B cell (primary cell): ENCODE data around the gene LCOR. TPM values are rescaled to one million over a fixed set of nuclear protein-coding genes. Genes with fewer than 3 reads are reported as not detected.

ENCODE experiments used
- ATAC-seq: fragments of 200-7000 bp; cut with Tn5 transposase; one replicate; pipeline ENCODE4 v1.10.0; 2021; ENCODE audit warnings: low read depth, mild to moderate bottlenecking, moderate number of reproducible peaks, moderate library complexity
- CTCF ChIA-PET: fragments of 350-600 bp; sonication (Branson Sonifier 250); formaldehyde crosslinking; loops from one replicate; lab custom pipeline; 2021; ENCODE audit warnings: antibody characterized with exemption, inconsistent platforms; lab: Charles Lee
- POLR2A ChIA-PET: fragments of 350-600 bp; sonication (Branson Sonifier 250); formaldehyde crosslinking; loops from one replicate; lab custom pipeline; 2021; ENCODE audit warnings: antibody characterized with exemption; lab: Charles Lee
- DNase-seq: peaks from one replicate; pipeline ENCODE4 v3.0.0; 2013
- H2AFZ ChIP-seq: 2 replicates; pipeline ENCODE4 v1.6.1; 2012; ENCODE audit warnings: mild to moderate bottlenecking, low read depth, low read length; ENCODE audit not compliant: insufficient read depth, poor library complexity, severe bottlenecking
- H3K27ac ChIP-seq, 2 donors: 1 replicate in 1 of 2; 2 replicates in 1 of 2; pipeline ENCODE4 v1.5.1; 2012 to 2013; ENCODE audit warnings: low read length in 2 of 2, mild to moderate bottlenecking in 2 of 2, moderate library complexity in 1 of 2
- H3K27me3 ChIP-seq, 4 experiments: fragments of 200-600 bp in 1 of 4; sonication (generic) in 1 of 4; replicated peaks in 1 of 4; 1 replicate in 2 of 4; 2 replicates in 2 of 4; pipeline versions ENCODE4 v1.6.1 to v1.7.0; 2013 to 2016; ENCODE audit warnings: low read length in 3 of 4, mild to moderate bottlenecking in 2 of 4, mixed read lengths in 1 of 4, moderate library complexity in 1 of 4; ENCODE audit not compliant: insufficient read depth in 4 of 4, control insufficient read depth in 3 of 4; ENCODE audit errors: control extremely low read depth in 1 of 4
- H3K36me3 ChIP-seq, 2 experiments: replicated peaks in 1 of 2; 1 replicate in 1 of 2; 2 replicates in 1 of 2; pipeline versions ENCODE4 v1.6.1 to v1.7.1; 2013; ENCODE audit warnings: low read length in 1 of 2; ENCODE audit not compliant: insufficient read depth in 2 of 2, control insufficient read depth in 1 of 2; ENCODE audit errors: control extremely low read depth in 1 of 2, extremely low read depth in 1 of 2
- H3K4me1 ChIP-seq, 2 donors: fragments of 200-600 bp in 1 of 2; sonication (generic) in 1 of 2; 1 replicate in 1 of 2; 2 replicates in 1 of 2; pipeline versions ENCODE4 v1.5.1 to v1.6.1; 2013 to 2017; ENCODE audit warnings: low read length in 2 of 2; ENCODE audit not compliant: control insufficient read depth in 2 of 2, insufficient read depth in 2 of 2
- H3K4me2 ChIP-seq: replicated peaks from 2 replicates; pipeline ENCODE3; 2012; ENCODE audit warnings: mild to moderate bottlenecking, low read depth, low read length; ENCODE audit not compliant: poor library complexity, severe bottlenecking
- H3K4me3 ChIP-seq, 5 experiments: fragments of 200-600 bp in 1 of 5; sonication (generic) in 1 of 5; 1 replicate in 3 of 5; 2 replicates in 2 of 5; pipeline versions ENCODE4 v1.5.1 to v1.7.0; 2011 to 2016; ENCODE audit warnings: low read length in 4 of 5, mild to moderate bottlenecking in 4 of 5, low read depth in 2 of 5, control low read depth in 1 of 5, moderate library complexity in 1 of 5; ENCODE audit not compliant: insufficient read depth in 1 of 5; ENCODE audit errors: control extremely low read depth in 1 of 5, extremely low read depth in 1 of 5
- H3K79me2 ChIP-seq: fragments of 200-600 bp; sonication (generic); one replicate; pipeline ENCODE4 v1.6.0; 2016; ENCODE audit warnings: low read length; ENCODE audit not compliant: control insufficient read depth, insufficient read depth
- H3K9ac ChIP-seq: fragments of 200-600 bp; sonication (generic); 2 replicates; pipeline ENCODE4 v1.6.1; 2017; ENCODE audit warnings: mild to moderate bottlenecking, low read length, moderate library complexity
- H3K9me3 ChIP-seq, 3 donors: one replicate each; pipeline versions ENCODE4 v1.6.1 to v1.7.1; 2013; ENCODE audit warnings: low read length in 2 of 3; ENCODE audit not compliant: control insufficient read depth in 2 of 3, insufficient read depth in 1 of 3; ENCODE audit errors: control extremely low read depth in 1 of 3
- H4K20me1 ChIP-seq: 2 replicates; pipeline ENCODE4 v1.6.0; 2012; ENCODE audit warnings: mild to moderate bottlenecking, low read length; ENCODE audit not compliant: insufficient read depth, control insufficient read depth, poor library complexity, severe bottlenecking
- H3K27ac Mint-ChIP-seq: one replicate; pipeline ENCODE4 v1.8.0; 2021; ENCODE audit warnings: mixed read lengths
- H3K27me3 Mint-ChIP-seq: one replicate; pipeline ENCODE4 v1.8.0; 2021; ENCODE audit warnings: mixed read lengths
- H3K4me1 Mint-ChIP-seq: one replicate; pipeline ENCODE4 v1.8.0; 2021; ENCODE audit warnings: mixed read lengths
- H3K4me3 Mint-ChIP-seq: one replicate; pipeline ENCODE4 v1.8.0; 2021; ENCODE audit warnings: mixed read lengths
- H3K9me3 Mint-ChIP-seq: one replicate; pipeline ENCODE4 v1.8.0; 2022; ENCODE audit warnings: mixed read lengths; ENCODE audit not compliant: insufficient read depth
- EZH2 ChIP-seq: IDR thresholded peaks from 2 replicates; pipeline ENCODE4 v1.6.1; 2012; ENCODE audit warnings: borderline replicate concordance, low read depth, mild to moderate bottlenecking, moderate library complexity, low read length; ENCODE audit not compliant: insufficient read depth, poor library complexity, severe bottlenecking
- WGBS: methylation state at CpG from one replicate; pipeline ENCODE4 v1.1.5; 2013; ENCODE audit warnings: missing lambda C conversion rate; ENCODE audit not compliant: insufficient coverage; 5-methylcytosine and 5-hydroxymethylcytosine counted together
- intact Hi-C: fragments of 100-400 bp; cut with micrococcal nuclease; formaldehyde crosslinking; loops from one replicate; pipeline ENCODE4 v1.10.0; 2022
- polyA plus RNA-seq: library from polyadenylated mRNA; depleted of rRNA; stranded (reverse); fragments of >200 nt; gene quantifications from 2 replicates; pipeline ENCODE4 v1.2.3, GENCODE V29; 2012
- total RNA-seq, 2 donors: library from RNA; stranded (reverse); fragments of 120-200 nt in 1 of 2; gene quantifications; 1 replicate in 1 of 2; 2 replicates in 1 of 2; pipeline versions ENCODE4 v1.2.3 to v1.2.4, GENCODE V29; 2013 to 2022
- TF ChIP-seq, protein P1 (sequence below): fragments of 200-600 bp; IDR thresholded peaks from one replicate; pipeline ENCODE4 v1.8.0; 2022; ENCODE audit warnings: antibody characterized with exemption, mild to moderate bottlenecking

LCOR gene
- total and polyA plus RNA-seq, 2 donors (not counting 1 experiment from before 2014, with no cell fraction given) = 5.1 to 70.0 TPM

- no peak overlapping the region for H3K4me3 Mint-ChIP-seq
- H3K27me3 Mint-ChIP-seq = no peaks in the 10 kb centered on the region
- peaks cover 4% of the 10 kb centered on the region for H4K20me1 ChIP-seq
- no peaks in the 10 kb centered on the region for H3K79me2 ChIP-seq
- WGBS = 75% methylated on average over 2 of the region's 4 CpGs
- no peak overlapping the region for H2AFZ ChIP-seq
- intact Hi-C loops = no loop called here
- TF ChIP-seq, protein P1, sequence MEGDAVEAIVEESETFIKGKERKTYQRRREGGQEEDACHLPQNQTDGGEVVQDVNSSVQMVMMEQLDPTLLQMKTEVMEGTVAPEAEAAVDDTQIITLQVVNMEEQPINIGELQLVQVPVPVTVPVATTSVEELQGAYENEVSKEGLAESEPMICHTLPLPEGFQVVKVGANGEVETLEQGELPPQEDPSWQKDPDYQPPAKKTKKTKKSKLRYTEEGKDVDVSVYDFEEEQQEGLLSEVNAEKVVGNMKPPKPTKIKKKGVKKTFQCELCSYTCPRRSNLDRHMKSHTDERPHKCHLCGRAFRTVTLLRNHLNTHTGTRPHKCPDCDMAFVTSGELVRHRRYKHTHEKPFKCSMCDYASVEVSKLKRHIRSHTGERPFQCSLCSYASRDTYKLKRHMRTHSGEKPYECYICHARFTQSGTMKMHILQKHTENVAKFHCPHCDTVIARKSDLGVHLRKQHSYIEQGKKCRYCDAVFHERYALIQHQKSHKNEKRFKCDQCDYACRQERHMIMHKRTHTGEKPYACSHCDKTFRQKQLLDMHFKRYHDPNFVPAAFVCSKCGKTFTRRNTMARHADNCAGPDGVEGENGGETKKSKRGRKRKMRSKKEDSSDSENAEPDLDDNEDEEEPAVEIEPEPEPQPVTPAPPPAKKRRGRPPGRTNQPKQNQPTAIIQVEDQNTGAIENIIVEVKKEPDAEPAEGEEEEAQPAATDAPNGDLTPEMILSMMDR = no peak
- no peak for TF ChIP-seq EZH2
- H3K9me3 Mint-ChIP-seq = no peaks in the 10 kb centered on the region
- no peaks in the 10 kb centered on the region for H3K9me3 ChIP-seq
- no peak overlapping the region for H3K27ac Mint-ChIP-seq
- no peak overlapping the region for H3K4me3 ChIP-seq
- H3K4me2 ChIP-seq = no peak overlapping the region
- H3K27ac ChIP-seq = no peak overlapping the region
- DNase-seq (no peak), ATAC-seq (no peak)
- no peaks in the 10 kb centered on the region for H3K36me3 ChIP-seq
- no peak overlapping the region for H3K9ac ChIP-seq
- POLR2A ChIA-PET = no interaction called here
- CTCF ChIA-PET = interaction anchor here (0.5 to 1.1 kb wide), 2 partner anchors 29 to 38 kb away, joined by 3 to 4 read pairs; no protein-coding TSS in a partner anchor
- no peaks in the 10 kb centered on the region for H3K27me3 ChIP-seq
- H3K4me1 ChIP-seq = peaks cover 0 to 7% of the 10 kb centered on the region in 2 donors
- H3K4me1 Mint-ChIP-seq = peaks cover 7% of the 10 kb centered on the region
These were observed 163.8 kb downstream of the LCOR start for GRCh38 chr10:96995851-96996250.

GRCh38 chr10:96996275-96996965 is 164.3 kb downstream of the LCOR start:
- peaks cover 0 to 7% of the 10 kb centered on the region in 2 donors for H3K4me1 ChIP-seq
- ChIA-PET CTCF (interaction anchor here (0.5 to 1.0 kb wide), 2 partner anchors 11 to 38 kb away, joined by 3 read pairs; no protein-coding TSS in a partner anchor), POLR2A (no interaction called here)
- no peak overlapping the region for H3K27ac ChIP-seq
- H3K9ac ChIP-seq = no peak overlapping the region
- no peaks in the 10 kb centered on the region for H3K36me3 ChIP-seq
- DNase-seq = no peak
- intact Hi-C loops = no loop called here
- Mint-ChIP-seq H3K4me3 (no peak overlapping the region), H3K9me3 (no peaks in the 10 kb centered on the region), H3K27me3 (no peaks in the 10 kb centered on the region), H3K4me1 (peaks cover 7% of the 10 kb centered on the region), H3K27ac (no peak overlapping the region)
- no peaks in the 10 kb centered on the region for H3K79me2 ChIP-seq
- peaks cover 4% of the 10 kb centered on the region for H4K20me1 ChIP-seq
- H3K9me3 ChIP-seq = no peaks in the 10 kb centered on the region
- no peak for ATAC-seq
- no peak overlapping the region for H3K4me3 ChIP-seq
- TF ChIP-seq, protein P1 = no peak
- TF ChIP-seq EZH2 = no peak
- no peak overlapping the region for H3K4me2 ChIP-seq
- H2AFZ ChIP-seq = no peak overlapping the region
- H3K27me3 ChIP-seq = no peaks in the 10 kb centered on the region
- 90% methylated on average over 6 of the region's 6 CpGs for WGBS
